ENCODE measurements around the gene GDF15. TPM values are rescaled to one million over a fixed set of nuclear protein-coding genes. Genes with fewer than 3 reads are reported as not detected.

Gene GDF15
- total RNA-seq, 1 experiment from 2014 or later = 15.1 TPM

DNA sequence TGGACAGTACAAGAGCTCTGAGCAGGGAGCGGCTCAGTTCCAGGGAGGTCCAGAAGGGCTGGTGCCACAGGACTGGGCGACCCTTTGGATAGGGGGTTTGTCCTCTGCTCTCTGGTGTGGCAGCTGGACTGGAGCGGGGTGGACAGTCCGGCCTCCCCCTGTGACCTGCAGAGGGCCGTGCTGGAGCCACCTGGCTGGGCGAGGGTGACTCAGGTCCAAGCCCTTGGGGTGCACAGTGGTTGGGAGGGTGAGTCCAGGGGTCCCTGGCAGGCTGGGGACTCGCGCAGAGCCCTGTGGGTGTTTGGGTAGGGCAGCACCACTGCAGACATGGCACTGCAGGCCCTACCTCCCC is 40.4 kb downstream of the GDF15 start:
- POLR2A ChIA-PET (ENCODE audit: unreplicated experiment) = no interaction called here
- CTCF ChIA-PET = no interaction called here
- H3F3A ChIP-seq (ENCODE audit: insufficient read depth, low read depth) = no peaks in the 10 kb centered on the region; the same call in 1 of the 2 replicates
- H3K27ac ChIP-seq = no peak overlapping the region
- intact Hi-C loops (cut with micrococcal nuclease; ENCODE audit: unreplicated experiment) = no loop called here
- no peak overlapping the region for H3K4me3 ChIP-seq
- H3K4me1 ChIP-seq (replicated peaks; ENCODE audit: insufficient read depth) = no peaks in the 10 kb centered on the region
- no peaks in the 10 kb centered on the region for H3K9me3 ChIP-seq (ENCODE audit: insufficient read depth, low read depth)
- peaks cover 27% of the 10 kb centered on the region for H3K79me2 ChIP-seq (ENCODE audit: low read depth)
- peaks cover 48% of the 10 kb centered on the region for H4K20me1 ChIP-seq (ENCODE audit: insufficient read depth)
- H3K4me2 ChIP-seq = no peak overlapping the region
- H3K27me3 ChIP-seq (ENCODE audit: insufficient read depth, low read depth) = no peaks in the 10 kb centered on the region
- no peaks in the 10 kb centered on the region for H3K9me2 ChIP-seq (ENCODE audit: insufficient read depth)
- H2AFZ ChIP-seq = no peak overlapping the region
- DNase-seq = no peak
- TF ChIP-seq, protein P1, sequence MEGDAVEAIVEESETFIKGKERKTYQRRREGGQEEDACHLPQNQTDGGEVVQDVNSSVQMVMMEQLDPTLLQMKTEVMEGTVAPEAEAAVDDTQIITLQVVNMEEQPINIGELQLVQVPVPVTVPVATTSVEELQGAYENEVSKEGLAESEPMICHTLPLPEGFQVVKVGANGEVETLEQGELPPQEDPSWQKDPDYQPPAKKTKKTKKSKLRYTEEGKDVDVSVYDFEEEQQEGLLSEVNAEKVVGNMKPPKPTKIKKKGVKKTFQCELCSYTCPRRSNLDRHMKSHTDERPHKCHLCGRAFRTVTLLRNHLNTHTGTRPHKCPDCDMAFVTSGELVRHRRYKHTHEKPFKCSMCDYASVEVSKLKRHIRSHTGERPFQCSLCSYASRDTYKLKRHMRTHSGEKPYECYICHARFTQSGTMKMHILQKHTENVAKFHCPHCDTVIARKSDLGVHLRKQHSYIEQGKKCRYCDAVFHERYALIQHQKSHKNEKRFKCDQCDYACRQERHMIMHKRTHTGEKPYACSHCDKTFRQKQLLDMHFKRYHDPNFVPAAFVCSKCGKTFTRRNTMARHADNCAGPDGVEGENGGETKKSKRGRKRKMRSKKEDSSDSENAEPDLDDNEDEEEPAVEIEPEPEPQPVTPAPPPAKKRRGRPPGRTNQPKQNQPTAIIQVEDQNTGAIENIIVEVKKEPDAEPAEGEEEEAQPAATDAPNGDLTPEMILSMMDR (conservative IDR thresholded peaks at IDR 0.05) = no peak
- no peak for TF ChIP-seq EZH2 (IDR thresholded peaks at IDR 0.05; ENCODE audit: low read depth)
- no peaks in the 10 kb centered on the region for H3K36me3 ChIP-seq (ENCODE audit: low read depth)
- BruUV-seq (replicated peaks) = no TSS peak

- peaks cover 40% of the 10 kb centered on the region for H4K20me1 ChIP-seq (ENCODE audit: insufficient read depth)
- no peak overlapping the region for H3K27ac ChIP-seq
- no TSS peak for BruUV-seq (replicated peaks)
- H3K4me3 ChIP-seq = no peak overlapping the region
- ChIA-PET CTCF (interaction anchor here (0.6 kb wide), 1 partner anchor 142 kb away, joined by 3 read pairs; no protein-coding TSS in a partner anchor), POLR2A (ENCODE audit: unreplicated experiment) (interaction anchor here (0.7 kb wide), 1 partner anchor 131 kb away, joined by 3 read pairs; no protein-coding TSS in a partner anchor)
- no peak for TF ChIP-seq EZH2 (IDR thresholded peaks at IDR 0.05; ENCODE audit: low read depth)
- TF ChIP-seq, protein P1 (conservative IDR thresholded peaks at IDR 0.05) = no peak
- H3F3A ChIP-seq (ENCODE audit: insufficient read depth, low read depth) = peaks cover 6% of the 10 kb centered on the region; the same call in 1 of the 2 replicates
- no peaks in the 10 kb centered on the region for H3K4me1 ChIP-seq (replicated peaks; ENCODE audit: insufficient read depth)
- H3K9me2 ChIP-seq (ENCODE audit: insufficient read depth) = no peaks in the 10 kb centered on the region
- no peaks in the 10 kb centered on the region for H3K9me3 ChIP-seq (ENCODE audit: insufficient read depth, low read depth)
- intact Hi-C loops (cut with micrococcal nuclease; ENCODE audit: unreplicated experiment) = no loop called here
- no peak overlapping the region for H2AFZ ChIP-seq
- H3K79me2 ChIP-seq (ENCODE audit: low read depth) = peaks cover 19% of the 10 kb centered on the region
- H3K27me3 ChIP-seq (ENCODE audit: insufficient read depth, low read depth) = no peaks in the 10 kb centered on the region
- H3K4me2 ChIP-seq = no peak overlapping the region
- no peaks in the 10 kb centered on the region for H3K36me3 ChIP-seq (ENCODE audit: low read depth)
- no peak for DNase-seq
Observed at GRCh38 chr19:18427080-18427742, 41.3 kb downstream of the GDF15 start.

DNA sequence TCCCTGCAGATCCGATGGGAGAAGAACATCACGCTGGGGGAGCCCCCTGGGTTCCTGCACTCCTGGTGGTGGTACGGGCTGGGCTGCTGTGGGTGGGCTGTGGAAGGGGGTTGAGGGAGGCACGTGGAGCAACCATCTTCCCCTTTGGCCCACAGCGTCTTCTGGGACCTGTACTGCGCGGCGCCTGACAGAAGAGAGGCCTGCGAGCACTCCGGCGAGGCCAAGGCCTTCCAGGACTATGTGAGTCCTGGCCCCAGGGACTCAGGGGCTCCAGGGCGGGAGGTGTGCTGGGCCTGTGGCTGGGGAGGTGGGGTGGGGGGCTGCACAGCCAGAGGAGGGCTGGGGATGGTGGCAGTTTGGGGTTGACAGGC is 41.8 kb downstream of the GDF15 start:
- ChIA-PET CTCF (no interaction called here), POLR2A (ENCODE audit: unreplicated experiment) (no interaction called here)
- intact Hi-C loops (cut with micrococcal nuclease; ENCODE audit: unreplicated experiment) = no loop called here
- no peak for DNase-seq
- no peaks in the 10 kb centered on the region for H3K4me1 ChIP-seq (replicated peaks; ENCODE audit: insufficient read depth)
- no peak overlapping the region for H3K4me3 ChIP-seq
- H4K20me1 ChIP-seq (ENCODE audit: insufficient read depth) = peaks cover 35% of the 10 kb centered on the region
- no TSS peak for BruUV-seq (replicated peaks)
- no peaks in the 10 kb centered on the region for H3K27me3 ChIP-seq (ENCODE audit: insufficient read depth, low read depth)
- no peaks in the 10 kb centered on the region for H3K9me2 ChIP-seq (ENCODE audit: insufficient read depth)
- no peak overlapping the region for H3K27ac ChIP-seq
- no peak overlapping the region for H3K4me2 ChIP-seq
- H2AFZ ChIP-seq = no peak overlapping the region
- H3K79me2 ChIP-seq (ENCODE audit: low read depth) = peaks cover 13% of the 10 kb centered on the region; the same call in 1 of the 2 replicates
- no peaks in the 10 kb centered on the region for H3K9me3 ChIP-seq (ENCODE audit: insufficient read depth, low read depth)
- peaks cover 8% of the 10 kb centered on the region; the same call in 1 of the 2 replicates for H3F3A ChIP-seq (ENCODE audit: insufficient read depth, low read depth)
- no peaks in the 10 kb centered on the region for H3K36me3 ChIP-seq (ENCODE audit: low read depth)
- TF ChIP-seq, protein P1 (conservative IDR thresholded peaks at IDR 0.05) = no peak
- no peak for TF ChIP-seq EZH2 (IDR thresholded peaks at IDR 0.05; ENCODE audit: low read depth)

Data from PC-9 (cell line).